Keratinocyte (primary cell): ENCODE data around the gene KSR1. TPM values are rescaled to one million over a fixed set of nuclear protein-coding genes. Genes with fewer than 3 reads are reported as not detected.

Experiments
- DNase-seq: peaks from one replicate; pipeline ENCODE4 v3.0.0-alpha.2; 2011; ENCODE audit warnings: low read depth, missing footprints, low spot score
- FAIRE-seq: peaks from 2 replicates; lab custom pipeline; 2011; peaks lifted over from hg19 to GRCh38; lab: Jason Lieb, UNC
- H2AFZ ChIP-seq: 2 replicates; pipeline ENCODE4 v1.6.0; 2012; ENCODE audit warnings: low read length, control low read depth, inconsistent platforms; ENCODE audit not compliant: control insufficient read depth
- H3K27ac ChIP-seq: 2 replicates; pipeline ENCODE4 v1.5.1; 2011; ENCODE audit warnings: low read length; ENCODE audit not compliant: control insufficient read depth, insufficient read depth
- H3K27me3 ChIP-seq: 3 replicates; pipeline ENCODE4 v1.6.0; 2011; ENCODE audit warnings: low read length; ENCODE audit not compliant: control insufficient read depth, insufficient read depth; ENCODE audit errors: extremely low read depth
- H3K36me3 ChIP-seq, 2 experiments: 2 replicates in 1 of 2; 3 replicates in 1 of 2; pipeline ENCODE4 v1.5.1; 2011; ENCODE audit warnings: low read length in 2 of 2, mild to moderate bottlenecking in 1 of 2; ENCODE audit not compliant: control insufficient read depth in 2 of 2, insufficient read depth in 2 of 2; ENCODE audit errors: extremely low read depth in 1 of 2
- H3K4me1 ChIP-seq: 3 replicates; pipeline ENCODE4 v1.5.1; 2011; ENCODE audit warnings: low read length; ENCODE audit not compliant: control insufficient read depth, insufficient read depth; ENCODE audit errors: extremely low read depth
- H3K4me2 ChIP-seq: 3 replicates; pipeline ENCODE4 v1.6.0; 2011; ENCODE audit warnings: low read depth, low read length; ENCODE audit not compliant: control insufficient read depth, insufficient read depth; ENCODE audit errors: extremely low read depth
- H3K4me3 ChIP-seq, 3 experiments: fragments of 200-600 bp in 1 of 3; sonication (generic) in 1 of 3; 2 replicates in 2 of 3; 3 replicates in 1 of 3; pipeline ENCODE4 v1.5.1; 2011 to 2016; ENCODE audit warnings: low read length in 3 of 3, mild to moderate bottlenecking in 3 of 3, control low read depth in 2 of 3, inconsistent platforms in 1 of 3, low read depth in 1 of 3, mixed read lengths in 1 of 3, mixed run types in 1 of 3, moderate library complexity in 1 of 3; ENCODE audit not compliant: control insufficient read depth in 2 of 3, insufficient read depth in 2 of 3; ENCODE audit errors: extremely low read depth in 1 of 3
- H3K79me2 ChIP-seq: 2 replicates; pipeline ENCODE4 v1.6.0; 2012; ENCODE audit warnings: low read length; ENCODE audit not compliant: control insufficient read depth, insufficient read depth
- H3K9ac ChIP-seq: 3 replicates; pipeline ENCODE4 v1.6.0; 2011; ENCODE audit warnings: low read length; ENCODE audit not compliant: control insufficient read depth, insufficient read depth; ENCODE audit errors: extremely low read depth
- H3K9me1 ChIP-seq: 3 replicates; pipeline ENCODE4 v1.6.0; 2011; ENCODE audit warnings: low read length; ENCODE audit not compliant: control insufficient read depth, insufficient read depth; ENCODE audit errors: extremely low read depth
- H3K9me3 ChIP-seq: 2 replicates; pipeline ENCODE4 v1.5.1; 2012; ENCODE audit warnings: low read depth, low read length; ENCODE audit not compliant: control insufficient read depth
- H4K20me1 ChIP-seq: 3 replicates; pipeline ENCODE4 v1.6.0; 2011; ENCODE audit warnings: low read length; ENCODE audit not compliant: control insufficient read depth, insufficient read depth; ENCODE audit errors: extremely low read depth
- EZH2 ChIP-seq: IDR thresholded peaks from one replicate; pipeline ENCODE4 v1.6.1; 2012; ENCODE audit warnings: inconsistent platforms, mild to moderate bottlenecking, low read length, moderate library complexity
- dilution Hi-C: fragments of 300-500 bp; cut with MboI; formaldehyde crosslinking; loops from one replicate; pipeline ENCODE4 v1.7.0; 2020; ENCODE audit warnings: low sequenced_read_pairs; ENCODE audit not compliant: extremely low pct_ligation_motif_present
- polyA plus RNA-seq, 5 experiments: library from polyadenylated mRNA; depleted of rRNA in 3 of 5; stranded (reverse) in 3 of 5; stranded (forward) in 1 of 5; unstranded in 1 of 5; fragments of >200 nt; gene quantifications; 1 replicate in 1 of 5; 2 replicates in 3 of 5; 3 replicates in 1 of 5; pipeline versions ENCODE4 v1.2.1 to v1.2.3, GENCODE V29; 2011 to 2012; ENCODE audit warnings: missing spikeins in 2 of 5, low read depth in 1 of 5, low replicate concordance in 1 of 5
- TF ChIP-seq, protein P1 (sequence below), 3 experiments: IDR thresholded peaks in 1 of 3; conservative IDR thresholded peaks in 1 of 3; optimal IDR thresholded peaks in 1 of 3; 2 replicates in 2 of 3; 3 replicates in 1 of 3; pipeline versions ENCODE3 to v1.5.1; 2011; ENCODE audit warnings: low read length in 3 of 3, mild to moderate bottlenecking in 3 of 3, moderate library complexity in 2 of 3, control low read depth in 1 of 3, inconsistent platforms in 1 of 3; ENCODE audit not compliant: insufficient read depth in 2 of 3; ENCODE audit errors: extremely low read depth in 1 of 3

The KSR1 gene
- polyA plus RNA-seq, 1 donor (not counting 4 experiments of a cell fraction or from before 2014, with no cell fraction given): 1.3 TPM

DNA sequence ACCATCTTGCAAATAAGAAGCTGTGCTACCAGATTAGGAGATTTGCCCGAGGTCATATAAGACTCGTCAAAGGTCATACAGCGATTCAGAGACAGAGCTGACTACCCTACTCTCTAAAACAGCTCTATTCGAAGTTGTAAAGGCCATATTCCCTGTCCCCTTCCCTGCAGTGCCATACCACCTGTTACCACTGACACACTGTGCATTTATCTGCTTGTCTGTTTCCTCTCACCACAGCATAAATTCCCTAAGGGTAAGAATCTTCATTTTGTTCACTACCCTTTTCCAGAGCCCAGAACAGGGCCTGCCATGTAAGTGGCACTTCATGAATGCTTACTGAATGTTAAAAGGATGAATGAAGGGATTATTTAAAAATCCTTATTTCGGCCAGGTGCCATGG lies 3.4 kb upstream of the KSR1 start:
- H3K4me1 ChIP-seq: peaks cover 6% of the 10 kb centered on the region
- H3K9ac ChIP-seq: no peak overlapping the region
- H3K9me3 ChIP-seq: no peaks in the 10 kb centered on the region
- FAIRE-seq (no peak), DNase-seq (no peak)
- TF ChIP-seq, protein P1, sequence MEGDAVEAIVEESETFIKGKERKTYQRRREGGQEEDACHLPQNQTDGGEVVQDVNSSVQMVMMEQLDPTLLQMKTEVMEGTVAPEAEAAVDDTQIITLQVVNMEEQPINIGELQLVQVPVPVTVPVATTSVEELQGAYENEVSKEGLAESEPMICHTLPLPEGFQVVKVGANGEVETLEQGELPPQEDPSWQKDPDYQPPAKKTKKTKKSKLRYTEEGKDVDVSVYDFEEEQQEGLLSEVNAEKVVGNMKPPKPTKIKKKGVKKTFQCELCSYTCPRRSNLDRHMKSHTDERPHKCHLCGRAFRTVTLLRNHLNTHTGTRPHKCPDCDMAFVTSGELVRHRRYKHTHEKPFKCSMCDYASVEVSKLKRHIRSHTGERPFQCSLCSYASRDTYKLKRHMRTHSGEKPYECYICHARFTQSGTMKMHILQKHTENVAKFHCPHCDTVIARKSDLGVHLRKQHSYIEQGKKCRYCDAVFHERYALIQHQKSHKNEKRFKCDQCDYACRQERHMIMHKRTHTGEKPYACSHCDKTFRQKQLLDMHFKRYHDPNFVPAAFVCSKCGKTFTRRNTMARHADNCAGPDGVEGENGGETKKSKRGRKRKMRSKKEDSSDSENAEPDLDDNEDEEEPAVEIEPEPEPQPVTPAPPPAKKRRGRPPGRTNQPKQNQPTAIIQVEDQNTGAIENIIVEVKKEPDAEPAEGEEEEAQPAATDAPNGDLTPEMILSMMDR (optimal IDR thresholded peaks at IDR 0.05 in 1 of 3, IDR thresholded peaks at IDR 0.05 in 1 of 3, conservative IDR thresholded peaks at IDR 0.05 in 1 of 3; ENCODE audit: extremely low read depth in 1 of 3, insufficient read depth in 2 of 3, low read length in 3 of 3): no peak
- no peak for TF ChIP-seq EZH2
- H3K9me1 ChIP-seq: no peaks in the 10 kb centered on the region
- peaks cover 8% of the 10 kb centered on the region for H3K27me3 ChIP-seq
- H3K79me2 ChIP-seq: no peaks in the 10 kb centered on the region
- no peak overlapping the region for H3K4me2 ChIP-seq
- H2AFZ ChIP-seq: no peak overlapping the region
- no peaks in the 10 kb centered on the region for H4K20me1 ChIP-seq
- H3K36me3 ChIP-seq: no peaks in the 10 kb centered on the region
- H3K4me3 ChIP-seq: no peak overlapping the region
- H3K27ac ChIP-seq: no peak overlapping the region
- dilution Hi-C loops: no loop called here

DNA sequence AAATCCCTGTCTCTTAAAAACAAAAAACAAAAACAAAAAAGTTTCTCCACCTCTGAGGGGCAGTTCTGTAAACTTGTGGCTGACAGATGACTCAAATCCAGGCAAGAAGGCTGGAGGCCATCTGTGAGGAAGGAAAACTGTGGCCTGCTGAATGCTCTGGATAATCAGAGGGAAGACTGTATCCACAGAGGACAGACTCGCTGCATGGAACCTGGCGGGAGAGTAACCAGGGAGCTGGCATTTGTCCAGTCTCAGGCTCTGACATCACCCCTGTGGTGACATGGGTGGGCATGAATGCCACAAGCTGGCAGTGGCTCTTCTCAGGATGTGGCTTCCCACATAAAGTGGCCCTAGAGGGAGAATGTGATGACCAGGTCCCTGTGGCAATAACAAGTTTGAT lies 2.8 kb upstream of the KSR1 start:
- peaks cover 6% of the 10 kb centered on the region for H3K4me1 ChIP-seq
- no peak overlapping the region for H2AFZ ChIP-seq
- H3K9me3 ChIP-seq: no peaks in the 10 kb centered on the region
- H3K36me3 ChIP-seq: no peaks in the 10 kb centered on the region
- H3K4me2 ChIP-seq: no peak overlapping the region
- no peaks in the 10 kb centered on the region for H3K9me1 ChIP-seq
- dilution Hi-C loops: no loop called here
- H3K27ac ChIP-seq: no peak overlapping the region
- no peak overlapping the region for H3K9ac ChIP-seq
- TF ChIP-seq EZH2: no peak
- TF ChIP-seq, protein P1 (optimal IDR thresholded peaks at IDR 0.05 in 1 of 3, IDR thresholded peaks at IDR 0.05 in 1 of 3, conservative IDR thresholded peaks at IDR 0.05 in 1 of 3; ENCODE audit: extremely low read depth in 1 of 3, insufficient read depth in 2 of 3, low read length in 3 of 3): no peak
- FAIRE-seq: no peak
- H3K27me3 ChIP-seq: peaks cover 8% of the 10 kb centered on the region
- H4K20me1 ChIP-seq: no peaks in the 10 kb centered on the region
- no peak for DNase-seq
- H3K4me3 ChIP-seq: no peak overlapping the region
- no peaks in the 10 kb centered on the region for H3K79me2 ChIP-seq
